WTC11 (cell line): Measurements from ENCODE around the gene PAX9.

Source experiments
- CBFB ChIP-seq: sonication (generic); formaldehyde crosslinking; IDR thresholded peaks from 2 replicates; pipeline ENCODE4 v1.8.1; 2022; ENCODE audit warnings: mild to moderate bottlenecking, low read depth, missing genetic modification reagents
- CTCF ChIP-seq: fragments of 200-600 bp; IDR thresholded peaks from 2 replicates; pipeline ENCODE4 v1.8.0; 2022; ENCODE audit warnings: antibody characterized with exemption
- STAT6 ChIP-seq: sonication (generic); formaldehyde crosslinking; conservative IDR thresholded peaks from 2 replicates; pipeline ENCODE4 v1.8.1; 2023; ENCODE audit warnings: mild to moderate bottlenecking, low read depth, missing genetic modification reagents, moderate library complexity
- USF2 ChIP-seq: sonication (generic); formaldehyde crosslinking; IDR thresholded peaks from 2 replicates; pipeline ENCODE4 v1.8.1; 2023; ENCODE audit warnings: mild to moderate bottlenecking, missing genetic modification reagents, moderate library complexity
- ZNF121 ChIP-seq: sonication (generic); formaldehyde crosslinking; IDR thresholded peaks from 2 replicates; pipeline ENCODE4 v1.8.0; 2023; ENCODE audit warnings: missing genetic modification reagents

- TF ChIP-seq CTCF = no peak
- no peak for TF ChIP-seq ZNF121 (CRISPR knock-in tag)
- no peak for TF ChIP-seq USF2 (CRISPR knock-in tag)
- no peak for TF ChIP-seq STAT6 (CRISPR knock-in tag)
- TF ChIP-seq CBFB = no peak
Observed at GRCh38 chr14:36619131-36619530, 42.5 kb upstream of the PAX9 start.
